GM23338 (cell line): ENCODE results near the gene MRE11.

ENCODE experiments used
- CREB1 ChIP-seq: fragments of 250-450 bp; sonication (Bioruptor Pico); IDR thresholded peaks from 2 replicates; pipeline ENCODE4 v1.5.0; 2020; ENCODE audit warnings: low read depth, mild to moderate bottlenecking, moderate library complexity
- CTCF ChIP-seq, 2 experiments: fragments of 200-600 bp in 1 of 2; sonication (generic) in 1 of 2; conservative IDR thresholded peaks; 2 replicates each; pipeline versions ENCODE4 v1.5.1 to v1.6.1; 2016 to 2017; ENCODE audit warnings: antibody characterized with exemption in 2 of 2, low read depth in 2 of 2, mild to moderate bottlenecking in 2 of 2, moderate library complexity in 1 of 2
- ETS1 ChIP-seq: IDR thresholded peaks from 2 replicates; pipeline ENCODE4 v1.6.1; 2016; ENCODE audit warnings: antibody characterized with exemption
- EZH2 ChIP-seq: fragments of 200-600 bp; sonication (generic); IDR thresholded peaks from one replicate; pipeline ENCODE4 v1.8.0; 2017; ENCODE audit warnings: antibody characterized with exemption, mild to moderate bottlenecking, low read depth; ENCODE audit not compliant: unreplicated experiment
- EZH2phosphoT487 ChIP-seq: fragments of 200-600 bp; sonication (generic); IDR thresholded peaks from one replicate; pipeline ENCODE4 v1.8.1; 2018; ENCODE audit warnings: antibody characterized with exemption; ENCODE audit not compliant: unreplicated experiment
- NANOG ChIP-seq: IDR thresholded peaks from 2 replicates; pipeline ENCODE4 v1.6.1; 2016; ENCODE audit warnings: antibody characterized with exemption, borderline replicate concordance
- POLR2AphosphoS5 ChIP-seq: IDR thresholded peaks from 2 replicates; pipeline ENCODE4 v1.6.1; 2016; ENCODE audit warnings: antibody characterized with exemption, low read depth
- REST ChIP-seq: IDR thresholded peaks from one replicate; pipeline ENCODE4 v1.6.1; 2018; ENCODE audit warnings: antibody characterized with exemption; ENCODE audit not compliant: unreplicated experiment
- STAT1 ChIP-seq: IDR thresholded peaks from one replicate; pipeline ENCODE4 v1.6.1; 2016; ENCODE audit warnings: antibody characterized with exemption; ENCODE audit not compliant: unreplicated experiment
- ZNF114 ChIP-seq: fragments of 250-450 bp; sonication (Bioruptor Pico); IDR thresholded peaks from 2 replicates; pipeline ENCODE4 v1.5.0; 2020; ENCODE audit warnings: mild to moderate bottlenecking, moderate library complexity
- ZNF331 ChIP-seq: fragments of 250-450 bp; sonication (Bioruptor Pico); IDR thresholded peaks from 2 replicates; pipeline ENCODE4 v1.5.0; 2020; ENCODE audit warnings: low read depth, mild to moderate bottlenecking, moderate library complexity

GRCh38 chr11:94401773-94402265 is 91.8 kb downstream of the MRE11 start:
- TF ChIP-seq CTCF (conservative IDR thresholded peaks at IDR 0.05; ENCODE audit: low read depth in 2 of 2) (no peak), NANOG (no peak), EZH2 (no peak), ZNF114 (CRISPR knock-in tag) (no peak), STAT1 (no peak), REST (no peak), POLR2AphosphoS5 (no peak), EZH2phosphoT487 (no peak), CREB1 (CRISPR knock-in tag) (no peak), ZNF331 (no peak), ETS1 (no peak)
